ENCODE data around the gene RAI1. TPM values are rescaled to one million over a fixed set of nuclear protein-coding genes. Genes with fewer than 3 reads are reported as not detected.
"Not testable (repeated sequence)": the region's sequence is repeated elsewhere in the genome, so short reads cannot be mapped to it uniquely, and the experiment has no call there.

The RAI1 gene
- total RNA-seq, result 10 to 100 TPM in 2 of 4 donors, 1 to 10 TPM in 2; 7.4 to 31.9 (median 12.5) TPM
- polyA plus RNA-seq, result 10 to 100 TPM in 1 of 3 donors, 1 to 10 TPM in 2; 1.8 to 14.2 (median 2.5) TPM

GRCh38 chr17:17681187-17681743, at the start of gene RAI1:
TSS of gene RAI1 (plus strand) at chr17:17681458. CDS start at chr17:17792949, 111,491 bp downstream.
- DNase-seq, result peak; percentile 90
- H3K27me3 ChIP-seq, result no peaks in the 10 kb centered on the region
- H3K36me3 ChIP-seq, result no peaks in the 10 kb centered on the region
- WGBS, 2 donors, result 1% methylated on average over 84 of the region's 84 CpGs
- peaks cover 0 to 39% (median 37%) of the 10 kb centered on the region in 4 donors for H3K4me1 ChIP-seq
- peak within 1 kb of the TSS; percentile 62 to 86 (median 75) for H3K4me3 ChIP-seq
- TF ChIP-seq POLR2AphosphoS5 (IDR thresholded peaks at IDR 0.05), result peak; percentile 60 to 86 (median 78)
- TF ChIP-seq, protein P1, sequence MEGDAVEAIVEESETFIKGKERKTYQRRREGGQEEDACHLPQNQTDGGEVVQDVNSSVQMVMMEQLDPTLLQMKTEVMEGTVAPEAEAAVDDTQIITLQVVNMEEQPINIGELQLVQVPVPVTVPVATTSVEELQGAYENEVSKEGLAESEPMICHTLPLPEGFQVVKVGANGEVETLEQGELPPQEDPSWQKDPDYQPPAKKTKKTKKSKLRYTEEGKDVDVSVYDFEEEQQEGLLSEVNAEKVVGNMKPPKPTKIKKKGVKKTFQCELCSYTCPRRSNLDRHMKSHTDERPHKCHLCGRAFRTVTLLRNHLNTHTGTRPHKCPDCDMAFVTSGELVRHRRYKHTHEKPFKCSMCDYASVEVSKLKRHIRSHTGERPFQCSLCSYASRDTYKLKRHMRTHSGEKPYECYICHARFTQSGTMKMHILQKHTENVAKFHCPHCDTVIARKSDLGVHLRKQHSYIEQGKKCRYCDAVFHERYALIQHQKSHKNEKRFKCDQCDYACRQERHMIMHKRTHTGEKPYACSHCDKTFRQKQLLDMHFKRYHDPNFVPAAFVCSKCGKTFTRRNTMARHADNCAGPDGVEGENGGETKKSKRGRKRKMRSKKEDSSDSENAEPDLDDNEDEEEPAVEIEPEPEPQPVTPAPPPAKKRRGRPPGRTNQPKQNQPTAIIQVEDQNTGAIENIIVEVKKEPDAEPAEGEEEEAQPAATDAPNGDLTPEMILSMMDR (IDR thresholded peaks at IDR 0.05), result peak in 3 of 4 experiments; percentile 17 to 64 (median 37)
- TF ChIP-seq POLR2A (IDR thresholded peaks at IDR 0.05), result no peak
- TF ChIP-seq EP300 (IDR thresholded peaks at IDR 0.05), result no peak
- H3K27ac ChIP-seq, result peak within 1 kb of the TSS; percentile 93 to 99 (median 97)
- intact Hi-C loops (cut with DNase I), result loop anchor here (1.0 to 10.0 kb wide), 10 partner anchors 56 to 504 kb away; partner anchors contain the start of genes ALKBH5, ATPAF2, DRC3 and GID4
- no peaks in the 10 kb centered on the region for H3K9me3 ChIP-seq

DNA sequence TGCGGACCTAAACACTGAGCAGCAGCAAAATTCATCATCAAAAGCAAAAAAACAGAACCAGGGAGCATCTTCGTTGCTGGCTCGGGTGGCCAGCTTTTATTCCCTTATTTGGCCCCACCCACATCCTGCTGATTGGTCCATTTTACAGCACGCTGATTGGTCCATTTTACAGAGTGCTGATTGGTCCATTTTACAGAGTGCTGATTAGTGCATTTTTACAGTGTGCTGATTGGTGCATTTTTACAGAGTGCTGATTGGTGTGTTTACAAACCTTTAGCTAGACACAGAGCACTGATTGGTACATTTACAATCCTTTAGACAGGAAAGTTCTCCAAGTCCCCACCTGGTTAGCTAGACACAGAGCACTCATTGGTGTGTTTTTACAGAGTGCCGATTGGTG, 48.6 kb upstream of the RAI1 start:
- H3K27ac ChIP-seq; H3K9me3 ChIP-seq; H3K36me3 ChIP-seq; intact Hi-C loops (cut with DNase I); H3K4me3 ChIP-seq; DNase-seq; H3K27me3 ChIP-seq; H3K4me1 ChIP-seq: not testable (repeated sequence)
- WGBS, 2 donors, result 74 to 84% methylated on average over 5 of the region's 5 CpGs

GRCh38 chr17:17633310-17633709, 47.9 kb upstream of the RAI1 start:
- Histone ChIP-seq H3K4me3 (no peak overlapping the region), H3K36me3 (no peaks in the 10 kb centered on the region), H3K9me3 (no peaks in the 10 kb centered on the region), H3K27me3 (no peaks in the 10 kb centered on the region), H3K4me1 (no peaks in the 10 kb centered on the region), H3K27ac (no peak overlapping the region)
- no peak for DNase-seq
- intact Hi-C loops (cut with DNase I), result no loop called here
- TF ChIP-seq EP300 (IDR thresholded peaks at IDR 0.05), result no peak
- TF ChIP-seq, protein P1 (IDR thresholded peaks at IDR 0.05), result no peak
- no peak for TF ChIP-seq POLR2A (IDR thresholded peaks at IDR 0.05)
- no peak for TF ChIP-seq POLR2AphosphoS5 (IDR thresholded peaks at IDR 0.05)
- WGBS, 2 donors, result 94 to 96% methylated on average over 6 of the region's 6 CpGs

GRCh38 chr17:17635126-17635525, 46.1 kb upstream of the RAI1 start:
- WGBS, 2 donors, result 87 to 92% methylated on average over 5 of the region's 5 CpGs
- no peaks in the 10 kb centered on the region for H3K9me3 ChIP-seq
- no peaks in the 10 kb centered on the region for H3K4me1 ChIP-seq
- H3K27me3 ChIP-seq, result no peaks in the 10 kb centered on the region
- no peak overlapping the region for H3K4me3 ChIP-seq
- no peak overlapping the region for H3K27ac ChIP-seq
- no peaks in the 10 kb centered on the region for H3K36me3 ChIP-seq
- no peak for TF ChIP-seq POLR2A (IDR thresholded peaks at IDR 0.05)
- no peak for TF ChIP-seq POLR2AphosphoS5 (IDR thresholded peaks at IDR 0.05)
- no peak for TF ChIP-seq EP300 (IDR thresholded peaks at IDR 0.05)
- TF ChIP-seq, protein P1 (IDR thresholded peaks at IDR 0.05), result no peak
- intact Hi-C loops (cut with DNase I), result no loop called here
- DNase-seq, result no peak

DNA sequence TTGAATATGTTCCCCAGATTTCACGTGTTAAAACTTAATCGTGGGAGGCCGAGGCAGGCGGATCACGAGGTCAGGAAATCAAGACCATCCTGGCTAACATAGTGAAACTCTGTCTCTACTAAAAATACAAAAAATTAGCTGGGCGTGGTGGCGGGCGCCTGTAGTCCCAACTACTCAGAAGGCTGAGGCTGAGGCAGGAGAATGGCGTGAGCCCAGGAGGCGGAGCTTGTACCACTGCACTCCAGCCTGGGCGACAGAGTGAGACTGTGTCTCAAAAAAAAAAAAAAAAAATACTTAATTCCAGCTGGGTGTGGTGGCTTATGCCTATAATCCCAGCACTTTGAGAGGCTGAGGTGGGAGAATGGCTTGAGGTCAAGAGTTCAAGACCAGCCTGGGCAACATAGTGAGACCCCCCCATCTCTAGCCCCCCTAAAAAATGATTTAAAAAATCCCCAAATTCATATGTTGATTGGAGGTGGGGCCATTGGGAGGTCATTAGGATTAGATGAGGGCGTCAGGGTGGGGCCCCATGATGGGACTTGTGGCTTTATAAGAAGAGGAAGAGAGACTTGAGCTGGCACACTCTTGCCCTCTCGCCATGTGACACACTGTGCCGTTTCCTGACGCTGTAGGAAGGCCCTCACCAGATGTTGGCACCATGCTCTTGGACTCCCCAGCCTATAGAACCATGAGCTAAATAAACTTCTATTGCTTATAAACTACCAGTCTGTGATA, 45.6 kb upstream of the RAI1 start:
- H3K36me3 ChIP-seq; intact Hi-C loops (cut with DNase I); H3K27ac ChIP-seq; H3K4me3 ChIP-seq; H3K27me3 ChIP-seq; H3K9me3 ChIP-seq; DNase-seq; H3K4me1 ChIP-seq: not testable (repeated sequence)
- WGBS, 2 donors, result 84 to 87% methylated on average over 15 of the region's 15 CpGs

Data from sigmoid colon (tissue), 7 donors.